ENCODE data around the gene PALLD.

Gene PALLD

DNA sequence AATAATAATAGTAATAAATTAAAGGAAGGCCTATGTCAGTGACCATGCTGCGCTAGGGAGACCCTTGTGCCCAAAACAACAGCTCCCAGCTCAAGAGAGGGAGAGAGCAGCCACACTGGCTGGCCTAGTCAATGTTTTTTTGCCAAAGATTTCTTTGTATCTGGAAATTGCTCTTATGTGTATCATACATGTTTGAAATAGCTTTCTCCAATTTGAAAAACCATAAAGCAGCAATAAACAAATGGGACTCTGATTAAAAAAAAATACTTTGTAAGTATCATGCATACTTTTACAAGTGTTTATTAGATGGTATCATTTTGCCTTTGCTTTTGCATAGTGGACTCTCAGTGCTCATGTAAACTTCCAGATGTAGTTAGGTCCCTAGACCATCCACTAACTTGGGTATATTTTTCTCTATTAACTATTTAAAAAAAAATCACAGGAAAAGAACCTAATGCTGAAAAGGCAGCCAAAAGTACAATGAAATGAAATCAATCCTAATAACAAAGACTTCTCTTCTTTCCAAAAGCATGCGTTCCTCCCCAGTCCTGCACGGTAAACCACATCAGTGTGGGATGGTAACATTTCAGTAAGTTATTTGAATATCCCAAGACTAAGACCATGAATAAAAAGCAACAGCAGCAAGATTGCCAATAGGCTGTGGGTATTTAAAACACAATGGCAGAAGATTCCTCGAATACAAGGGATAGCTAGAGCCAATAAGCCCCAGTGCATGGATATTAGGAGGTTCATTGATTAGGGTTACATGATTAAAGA lies 117.6 kb downstream of the PALLD start:
- in situ Hi-C loops (cut with HindIII; ENCODE audit: low sequenced_read_pairs) = loop anchor here (10.0 kb wide), 1 partner anchor 180 kb away; no protein-coding TSS in a partner anchor

DNA sequence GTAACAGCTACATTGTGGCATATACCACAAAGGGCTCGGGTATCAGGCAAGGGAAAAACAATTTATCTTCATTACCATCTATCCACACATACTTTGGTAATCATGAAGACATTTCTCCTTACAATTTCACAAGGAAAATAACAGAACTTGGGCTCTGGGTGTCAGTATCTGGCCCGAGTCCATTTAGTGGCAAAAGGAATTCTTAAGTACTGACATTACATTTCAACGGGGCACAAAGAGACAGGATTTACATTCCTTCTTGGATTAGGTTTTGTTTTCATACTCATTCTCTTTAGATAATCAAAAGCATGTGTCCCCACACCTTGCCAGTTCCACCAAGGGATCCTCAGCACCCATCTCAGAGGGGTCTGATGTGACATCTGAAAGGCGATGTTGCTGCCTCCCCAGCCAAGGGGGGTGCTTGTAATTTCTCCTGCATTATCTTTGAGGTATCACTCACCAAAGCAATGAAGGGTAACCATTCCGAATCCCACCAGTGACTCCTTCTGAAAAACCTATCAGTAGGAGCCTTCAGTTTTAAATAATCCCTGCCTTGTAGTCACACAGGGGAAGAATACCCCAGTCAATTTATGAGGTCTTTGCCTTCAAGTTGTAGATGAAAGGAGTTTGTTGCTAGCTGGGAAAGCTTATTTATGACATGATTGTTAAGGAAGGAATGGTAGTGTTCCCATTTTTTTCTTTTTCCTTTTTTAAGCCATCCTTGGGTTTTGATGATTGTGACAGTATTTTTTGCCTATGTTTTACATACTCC lies 118.6 kb downstream of the PALLD start:
- in situ Hi-C loops (cut with HindIII; ENCODE audit: low sequenced_read_pairs) = loop anchor here (10.0 kb wide), 1 partner anchor 179 kb away; no protein-coding TSS in a partner anchor

DNA sequence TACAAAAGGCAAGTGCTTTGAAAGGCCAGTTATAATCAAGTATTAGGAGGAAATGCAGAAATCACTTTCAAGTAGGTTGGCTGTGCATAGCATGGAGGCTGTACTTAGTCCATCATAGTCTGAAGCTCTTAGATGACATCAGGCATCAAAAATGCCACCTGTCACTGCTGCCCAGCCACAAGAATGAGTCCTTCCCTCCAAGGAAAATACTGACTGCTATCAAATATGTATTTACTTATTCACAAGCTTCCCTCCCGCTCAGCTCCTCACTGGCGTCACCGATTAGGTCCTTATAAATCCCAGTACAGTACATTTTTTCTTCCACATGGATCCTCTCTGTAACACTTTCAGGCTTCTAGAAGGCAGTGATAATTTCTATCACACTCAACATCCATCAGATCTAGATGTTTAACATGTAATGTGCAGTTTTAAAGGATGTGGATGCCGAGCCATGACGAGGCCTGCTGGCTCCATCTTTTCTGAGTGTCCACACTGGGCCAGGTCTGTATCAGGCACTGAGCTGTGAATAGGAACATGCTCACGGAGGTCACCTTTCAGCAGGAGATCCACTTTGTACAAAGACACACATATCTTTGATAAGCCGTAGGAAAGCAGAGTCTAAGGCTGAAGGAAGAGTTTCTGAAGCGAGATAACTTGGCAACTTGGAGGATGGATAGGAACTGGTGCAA lies 121.9 kb downstream of the PALLD start:
- in situ Hi-C loops (cut with HindIII; ENCODE audit: low sequenced_read_pairs) = loop anchor here (10.0 kb wide), 1 partner anchor 176 kb away; no protein-coding TSS in a partner anchor

DNA sequence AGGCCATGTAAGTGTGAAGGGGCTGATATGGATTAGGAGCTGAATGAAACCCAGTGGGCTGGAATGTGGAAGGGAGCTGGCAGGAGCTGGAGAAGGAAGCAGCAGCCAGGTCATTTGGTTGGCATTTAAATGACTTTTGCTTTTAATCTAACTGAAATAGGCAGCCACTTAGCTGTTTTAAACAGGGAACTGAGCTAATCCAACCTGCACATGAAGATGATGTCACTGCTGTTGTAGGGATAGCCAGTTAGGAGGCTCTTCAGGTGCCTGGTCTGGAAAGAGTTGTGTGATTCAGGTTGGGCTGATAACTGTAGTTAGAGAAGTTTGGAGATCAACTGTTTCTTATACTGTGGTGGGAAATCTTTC lies 122.4 kb downstream of the PALLD start:
- in situ Hi-C loops (cut with HindIII; ENCODE audit: low sequenced_read_pairs) = loop anchor here (10.0 kb wide), 1 partner anchor 176 kb away; no protein-coding TSS in a partner anchor

DNA sequence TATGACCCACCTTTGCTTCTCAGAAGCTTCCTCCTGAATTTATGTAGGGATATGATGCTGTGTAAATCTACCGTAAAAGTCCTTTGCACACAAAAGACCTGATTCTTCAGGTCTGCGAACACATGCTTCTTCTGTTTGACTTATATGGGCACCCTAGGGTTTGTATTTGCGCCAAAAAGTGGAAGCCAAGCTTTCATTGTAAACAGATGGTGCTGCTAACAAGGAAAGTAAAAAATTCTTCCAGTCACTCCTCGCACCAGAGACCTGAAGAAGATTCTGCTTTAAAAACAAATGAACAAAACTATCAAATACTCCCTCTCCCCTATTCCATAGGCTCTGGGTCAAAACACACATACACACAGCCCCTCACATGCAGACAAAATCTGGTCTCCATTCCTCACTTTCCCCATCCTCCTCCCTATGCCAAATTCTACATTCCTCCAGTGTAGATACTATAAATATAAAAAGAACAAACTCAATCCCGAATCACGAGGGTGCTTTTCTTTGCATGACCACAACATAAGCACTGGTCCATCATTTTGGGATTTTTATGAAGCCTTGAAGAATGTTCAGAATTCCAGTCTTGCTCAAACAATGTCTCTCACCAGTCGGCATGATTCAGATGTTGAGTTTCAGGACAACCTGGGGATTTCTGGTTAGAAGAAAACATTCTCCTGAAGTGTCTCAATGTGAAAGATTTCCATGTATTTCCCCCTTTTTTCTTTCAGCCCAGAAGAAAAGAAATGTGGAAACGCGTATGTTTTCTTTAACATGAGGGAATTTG lies 125.1 kb downstream of the PALLD start:
- in situ Hi-C loops (cut with HindIII; ENCODE audit: low sequenced_read_pairs) = no loop called here

DNA sequence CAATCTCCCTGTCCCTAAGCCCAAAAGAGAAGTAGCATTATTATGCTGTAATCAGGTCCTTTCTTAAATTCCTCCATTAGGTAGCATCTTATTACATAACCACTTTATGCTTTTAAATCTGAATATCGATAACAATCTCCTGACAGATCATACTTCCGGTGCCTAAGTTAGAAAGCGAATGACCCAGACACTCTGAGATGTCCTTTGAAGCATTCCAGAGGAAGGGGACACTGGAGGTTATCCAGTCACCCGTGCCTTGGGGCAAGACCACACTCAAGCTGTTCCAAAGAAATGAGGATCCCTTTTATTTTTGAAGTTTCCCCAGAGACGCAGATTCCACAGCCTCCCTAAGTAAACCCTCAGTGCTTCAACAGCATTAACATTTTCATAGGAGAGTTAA lies 125.7 kb downstream of the PALLD start:
- in situ Hi-C loops (cut with HindIII; ENCODE audit: low sequenced_read_pairs) = no loop called here

DNA sequence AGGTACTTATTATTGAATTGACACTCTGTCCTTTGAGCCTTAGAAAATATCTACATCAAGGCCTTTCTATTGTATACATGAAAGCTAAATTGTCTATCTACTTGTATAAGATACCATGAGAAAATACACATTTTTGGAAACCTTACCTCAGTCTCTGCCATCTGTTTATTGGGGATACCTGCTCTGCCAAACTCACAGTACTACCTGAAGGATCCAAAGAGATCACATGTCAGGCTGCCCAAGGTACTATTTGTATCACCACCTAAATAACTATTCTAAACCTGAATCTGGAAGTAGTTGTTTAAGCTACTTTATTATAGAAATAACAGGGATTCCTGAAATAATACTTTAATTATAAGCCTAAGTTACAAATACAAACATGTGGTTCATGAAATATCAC lies 126.2 kb downstream of the PALLD start:
- in situ Hi-C loops (cut with HindIII; ENCODE audit: low sequenced_read_pairs) = no loop called here

DNA sequence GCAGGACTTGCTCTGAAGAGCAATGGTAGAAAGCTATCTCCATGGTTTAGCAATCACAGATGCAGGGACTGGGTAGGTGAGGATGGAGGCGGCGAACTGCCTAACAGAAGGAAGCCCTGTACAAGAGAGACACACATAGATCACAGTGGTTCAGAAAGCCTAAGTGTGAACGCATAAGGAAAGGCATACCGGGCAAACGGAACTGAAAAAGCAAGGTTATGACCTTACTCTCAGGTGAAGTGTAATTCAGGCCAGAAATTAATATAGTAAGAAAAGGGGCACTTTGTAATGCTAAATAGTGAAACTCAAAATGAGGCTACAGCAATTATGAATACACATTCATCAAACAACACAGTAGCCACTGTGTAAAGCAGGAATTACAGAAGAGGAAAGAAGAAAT lies 126.6 kb downstream of the PALLD start:
- in situ Hi-C loops (cut with HindIII; ENCODE audit: low sequenced_read_pairs) = no loop called here

DNA sequence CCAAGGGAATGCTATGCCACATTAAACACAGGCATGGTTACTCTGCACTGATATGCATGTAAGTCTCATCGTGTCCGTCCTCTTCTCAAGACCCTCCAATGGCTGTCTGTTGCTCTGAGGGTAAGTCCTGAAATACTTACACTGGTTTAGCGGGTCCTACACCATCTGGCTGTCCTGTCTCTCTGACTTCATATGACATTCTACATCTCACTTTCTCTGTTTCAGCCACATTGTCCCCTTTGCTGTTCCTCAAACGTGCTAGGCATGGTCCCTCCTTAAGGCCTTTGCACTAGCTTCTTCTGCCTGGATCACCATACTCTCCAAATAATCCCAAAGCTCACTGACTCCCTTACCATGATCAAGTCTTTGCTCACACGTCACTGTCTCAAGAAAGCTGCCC lies 131.4 kb downstream of the PALLD start:
- in situ Hi-C loops (cut with HindIII; ENCODE audit: low sequenced_read_pairs) = no loop called here

DNA sequence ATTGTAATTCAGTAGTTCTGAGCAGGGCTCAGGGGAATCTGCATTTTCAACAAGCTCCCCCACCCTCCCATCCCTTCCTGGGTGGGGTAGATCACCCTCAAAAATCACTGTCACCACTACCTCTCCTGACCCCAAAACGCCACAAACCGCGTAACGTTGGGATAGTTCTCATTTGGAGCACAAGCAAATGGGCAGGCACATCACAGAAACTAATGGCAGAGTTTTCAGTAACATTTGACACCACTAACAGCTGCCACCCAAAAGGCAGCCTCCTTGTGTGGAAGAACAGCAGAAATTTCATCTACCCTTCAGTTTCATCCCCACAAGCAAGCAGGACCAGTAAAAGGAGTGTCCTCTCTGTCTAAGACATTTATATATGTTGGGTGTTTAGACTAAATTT lies 132.7 kb downstream of the PALLD start:
- in situ Hi-C loops (cut with HindIII; ENCODE audit: low sequenced_read_pairs) = no loop called here

DNA sequence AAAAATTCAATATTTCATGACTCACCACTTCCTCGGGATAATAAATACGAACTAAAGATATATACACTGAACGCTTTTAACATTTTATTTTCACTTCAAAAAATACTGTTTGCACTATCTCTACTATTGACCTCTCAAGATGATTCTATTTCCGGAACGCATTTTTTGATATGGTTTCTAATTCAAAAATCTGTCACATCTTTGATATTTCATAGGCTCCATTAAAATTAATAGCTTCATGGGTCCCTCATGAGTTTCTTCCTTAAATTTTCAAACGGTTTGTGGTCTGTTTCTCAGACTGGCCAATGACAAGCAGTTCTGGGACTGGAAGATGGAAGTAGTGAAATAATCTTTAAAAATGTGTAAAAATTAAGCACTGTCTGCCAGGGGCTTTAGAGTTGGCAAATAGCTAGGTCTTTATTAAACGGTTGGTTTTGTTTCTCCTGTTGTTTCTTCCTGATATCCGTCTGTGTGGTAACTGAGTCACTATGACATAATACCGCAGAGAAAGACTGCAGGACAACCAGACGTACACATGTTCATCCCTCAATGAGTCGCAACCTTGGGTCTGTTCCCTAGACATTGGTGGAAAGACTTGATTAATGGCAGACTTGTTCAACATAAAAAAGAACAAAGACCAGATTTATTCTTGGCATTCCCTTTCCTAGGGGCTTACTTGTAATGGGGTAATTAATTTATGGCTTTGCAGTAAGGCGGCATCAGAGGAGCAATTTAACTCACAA lies 133.8 kb downstream of the PALLD start:
- in situ Hi-C loops (cut with HindIII; ENCODE audit: low sequenced_read_pairs) = no loop called here

DNA sequence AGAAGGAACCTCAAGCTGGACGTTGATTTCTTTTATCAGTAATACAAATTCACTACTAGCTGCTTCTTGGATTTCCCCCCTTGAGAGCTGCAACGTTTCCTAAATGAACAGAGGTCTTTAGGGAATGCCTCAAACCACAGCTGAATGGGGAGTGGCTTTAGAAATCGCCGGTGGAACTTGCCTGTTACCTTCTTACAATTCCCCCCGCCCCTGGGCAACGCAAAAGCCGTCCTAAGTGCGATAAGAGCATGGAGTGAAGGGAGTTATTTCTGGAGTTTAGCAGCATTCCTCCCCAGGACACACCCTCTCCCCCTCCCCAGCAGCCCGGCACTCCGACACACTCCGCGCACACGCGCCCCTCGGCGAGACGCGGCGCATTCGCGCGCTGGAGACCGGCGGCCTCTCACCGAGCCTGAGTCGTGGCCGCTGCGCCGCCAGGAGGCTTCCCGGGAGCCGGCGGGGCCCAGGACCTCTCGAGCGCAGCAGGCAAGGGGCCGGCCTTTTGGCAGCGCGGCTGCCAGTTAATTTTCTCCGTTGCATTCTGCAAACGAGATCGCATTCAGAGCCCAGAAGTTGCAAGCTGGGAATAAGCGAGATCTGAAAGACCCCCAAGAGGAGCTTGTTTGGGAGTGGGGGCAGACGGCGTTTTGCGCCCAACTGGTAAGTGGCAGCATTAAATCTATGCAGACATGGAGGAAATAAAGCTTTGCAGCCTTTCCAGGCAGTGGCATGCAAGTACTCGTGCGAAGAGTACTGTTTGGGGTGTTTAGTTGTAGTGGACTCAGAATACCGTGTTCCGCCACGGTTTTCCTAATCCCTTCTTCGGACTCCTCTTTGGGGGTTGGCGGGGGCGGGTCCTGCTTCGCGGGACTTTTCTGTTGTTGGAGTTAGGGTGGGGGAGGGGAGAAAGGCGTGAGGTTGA lies 134.7 kb downstream of the PALLD start:
- in situ Hi-C loops (cut with HindIII; ENCODE audit: low sequenced_read_pairs) = no loop called here

DNA sequence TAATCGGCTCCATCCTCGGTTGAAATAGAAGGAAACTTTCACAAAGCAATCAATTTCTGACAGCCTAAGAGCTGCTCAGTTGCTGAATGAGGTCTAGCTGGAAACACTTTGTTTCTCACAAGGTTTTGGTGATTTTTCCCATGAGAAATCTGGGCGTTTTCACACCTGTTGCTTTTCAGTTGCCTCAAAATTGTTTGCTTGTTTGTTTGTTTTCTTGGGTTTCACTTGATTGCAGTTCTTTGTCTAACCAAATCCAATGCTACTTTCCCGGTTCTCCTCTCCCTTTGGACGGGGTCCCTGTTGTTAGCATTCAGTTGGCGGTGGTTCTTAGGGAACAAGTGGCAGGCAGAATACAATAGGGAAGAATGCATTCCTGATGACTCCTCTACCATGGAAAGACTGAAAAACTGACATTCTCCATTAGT lies 135.5 kb downstream of the PALLD start:
- in situ Hi-C loops (cut with HindIII; ENCODE audit: low sequenced_read_pairs) = no loop called here

DNA sequence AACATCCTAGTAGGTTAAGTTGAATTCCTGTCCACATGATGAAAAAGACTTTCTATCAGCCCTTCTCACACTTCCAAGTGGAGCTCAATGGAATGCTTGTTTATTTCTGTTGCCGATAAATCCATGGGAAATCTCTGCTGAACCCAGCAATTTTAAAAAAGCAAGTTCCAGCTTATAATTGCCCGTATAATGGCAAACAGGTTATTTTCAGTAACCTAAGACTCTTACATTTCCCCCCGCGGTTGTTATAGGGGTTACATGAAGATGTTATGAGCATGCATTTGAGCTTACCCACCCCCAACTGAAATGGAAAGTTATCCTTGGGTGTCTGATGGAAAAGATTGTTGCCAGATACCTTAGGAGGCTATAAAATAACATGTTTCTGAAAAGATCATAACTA lies 136.2 kb downstream of the PALLD start:
- in situ Hi-C loops (cut with HindIII; ENCODE audit: low sequenced_read_pairs) = no loop called here

DNA sequence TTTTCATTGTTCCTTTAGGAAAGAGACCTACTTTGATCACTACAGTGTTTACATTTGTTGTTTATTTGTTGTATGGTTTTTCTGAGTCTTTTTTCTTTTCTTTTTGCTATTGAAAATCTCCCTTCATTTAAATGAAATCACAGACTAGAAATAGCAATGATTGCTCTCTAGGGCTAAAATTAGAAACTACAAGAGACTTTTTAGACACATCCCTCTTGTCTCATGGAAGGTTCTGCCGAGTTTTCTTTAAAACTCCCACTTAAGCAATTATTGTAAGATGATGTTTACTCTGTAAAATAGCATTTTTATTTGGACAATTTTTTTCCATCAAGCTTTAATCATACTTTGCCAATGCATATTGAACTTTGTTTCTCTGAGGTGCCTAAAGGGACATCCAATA lies 136.6 kb downstream of the PALLD start:
- in situ Hi-C loops (cut with HindIII; ENCODE audit: low sequenced_read_pairs) = no loop called here

DNA sequence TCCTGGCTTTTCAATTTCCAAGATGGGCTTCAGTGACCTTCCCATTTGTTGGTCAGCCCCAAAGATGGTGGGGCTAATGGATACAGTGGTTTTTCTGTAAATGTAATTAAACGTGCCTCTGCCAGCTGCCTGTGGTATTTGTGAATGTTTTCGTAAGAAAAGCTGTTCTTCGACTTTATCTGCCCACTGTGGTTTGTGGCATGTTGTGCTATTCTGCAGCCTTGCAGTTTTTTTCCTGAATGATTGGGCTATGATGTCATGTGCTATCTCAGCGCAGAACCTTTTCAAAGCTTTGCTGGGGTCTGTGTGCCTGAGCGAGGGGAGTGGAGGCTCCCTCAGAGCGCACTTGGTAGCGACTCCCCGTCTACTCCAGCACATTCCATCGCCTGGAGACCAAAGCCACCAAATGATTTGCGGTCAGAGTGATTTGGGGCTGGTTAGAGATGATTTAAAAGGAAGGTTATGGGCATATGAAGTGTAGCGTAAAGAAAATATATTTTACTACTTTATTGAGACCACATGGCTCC lies 137.5 kb downstream of the PALLD start:
- in situ Hi-C loops (cut with HindIII; ENCODE audit: low sequenced_read_pairs) = no loop called here

DNA sequence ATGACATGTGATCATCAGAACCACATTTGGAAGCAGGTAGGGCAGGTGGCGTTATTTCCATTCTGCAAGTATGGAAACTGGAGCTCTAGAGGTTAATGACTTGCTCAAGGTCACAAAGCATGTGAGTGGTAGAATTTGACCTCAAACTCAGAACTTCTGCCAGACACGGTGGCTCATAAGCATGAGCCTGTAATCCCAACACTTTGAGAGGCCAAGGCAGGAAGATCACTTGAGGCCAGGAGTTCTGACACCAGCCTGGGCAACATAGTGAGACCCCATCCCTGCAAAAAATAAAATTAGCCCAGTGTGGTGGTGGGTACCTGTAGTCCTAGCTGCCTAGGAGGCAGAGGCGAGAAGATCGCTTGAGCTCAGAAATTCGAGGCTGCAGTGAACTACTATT lies 139.2 kb downstream of the PALLD start:
- in situ Hi-C loops (cut with HindIII; ENCODE audit: low sequenced_read_pairs) = no loop called here

DNA sequence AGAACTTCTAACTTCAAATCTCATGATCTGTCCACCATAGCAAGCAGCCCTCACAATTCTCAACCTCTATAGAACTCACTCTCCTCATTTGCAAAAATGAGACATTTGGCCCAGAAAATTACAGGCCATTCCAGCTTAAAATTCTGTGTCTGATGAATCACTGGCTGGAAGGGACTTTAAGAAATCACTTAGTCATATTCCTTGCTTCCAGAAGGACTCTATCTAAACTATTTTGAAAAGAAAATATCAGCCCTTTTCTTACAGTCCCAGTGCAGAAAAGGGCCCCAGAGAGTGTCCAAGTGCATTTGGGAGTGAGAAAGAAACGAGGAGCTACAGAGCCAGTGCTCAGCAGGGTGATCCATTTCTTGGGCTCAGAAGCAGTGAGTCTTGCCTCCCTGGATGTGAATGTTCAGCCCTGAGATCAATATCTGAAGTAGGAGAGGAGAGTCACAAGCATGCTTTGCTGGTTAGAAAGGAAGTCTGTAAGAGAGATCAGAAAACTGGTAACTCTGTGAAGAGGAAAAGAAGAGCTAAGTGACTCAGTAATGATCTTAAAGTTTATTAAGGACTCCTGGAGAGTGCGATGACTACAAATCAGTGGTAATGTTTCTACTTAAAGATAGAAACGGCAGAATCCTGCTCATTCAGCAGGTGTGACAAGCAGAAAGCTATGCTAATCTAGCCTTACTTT lies 139.8 kb downstream of the PALLD start:
- in situ Hi-C loops (cut with HindIII; ENCODE audit: low sequenced_read_pairs) = no loop called here

All from DLD1 (cell line).